HEK293 (cell line): Measurements from ENCODE around the gene HOXA4.

Experiments used
- ATF2 ChIP-seq: fragments of 450-650 bp; formaldehyde crosslinking; IDR thresholded peaks from 2 replicates; pipeline ENCODE4 v1.5.1; 2016; ENCODE audit warnings: missing biosample characterization, missing genetic modification characterization, low read depth
- GFI1B ChIP-seq: fragments of 450-650 bp; formaldehyde crosslinking; IDR thresholded peaks from 2 replicates; pipeline ENCODE4 v1.5.1; 2016; ENCODE audit warnings: missing biosample characterization, missing genetic modification characterization
- ZIC2 ChIP-seq: fragments of 450-650 bp; formaldehyde crosslinking; IDR thresholded peaks from 2 replicates; pipeline ENCODE4 v1.5.1; 2016; ENCODE audit warnings: missing biosample characterization, missing genetic modification characterization
- ZNF184 ChIP-seq: fragments of 450-650 bp; IDR thresholded peaks from 2 replicates; pipeline ENCODE4 v1.5.1; 2018; ENCODE audit warnings: missing biosample characterization, mild to moderate bottlenecking, missing genetic modification characterization
- ZNF280C ChIP-seq: fragments of 450-650 bp; formaldehyde crosslinking; IDR thresholded peaks from 2 replicates; pipeline ENCODE4 v1.5.1; 2016; ENCODE audit warnings: missing biosample characterization, missing genetic modification characterization
- ZNF350 ChIP-seq: fragments of 450-650 bp; formaldehyde crosslinking; IDR thresholded peaks from 2 replicates; pipeline ENCODE4 v1.5.0; 2017; ENCODE audit warnings: missing biosample characterization, mild to moderate bottlenecking, missing genetic modification characterization
- ZNF362 ChIP-seq: fragments of 450-650 bp; formaldehyde crosslinking; IDR thresholded peaks from 2 replicates; pipeline ENCODE4 v1.5.1; 2016; ENCODE audit warnings: missing biosample characterization, missing genetic modification characterization
- ZNF366 ChIP-seq: fragments of 450-650 bp; formaldehyde crosslinking; conservative IDR thresholded peaks from 2 replicates; pipeline ENCODE4 v1.5.1; 2016; ENCODE audit warnings: missing biosample characterization, missing genetic modification characterization
- ZNF37A ChIP-seq: fragments of 450-650 bp; IDR thresholded peaks from 2 replicates; pipeline ENCODE4 v1.5.1; 2018; ENCODE audit warnings: missing biosample characterization, missing genetic modification characterization
- ZNF426 ChIP-seq: fragments of 450-650 bp; formaldehyde crosslinking; IDR thresholded peaks from 2 replicates; pipeline ENCODE4 v1.5.1; 2017; ENCODE audit warnings: missing biosample characterization, missing genetic modification characterization, mild to moderate bottlenecking, inconsistent platforms, moderate library complexity
- ZNF473 ChIP-seq: fragments of 450-650 bp; formaldehyde crosslinking; IDR thresholded peaks from 2 replicates; pipeline ENCODE4 v1.5.1; 2017; ENCODE audit warnings: missing biosample characterization, missing genetic modification characterization
- ZNF488 ChIP-seq: fragments of 450-650 bp; formaldehyde crosslinking; IDR thresholded peaks from 2 replicates; pipeline ENCODE4 v1.5.1; 2016; ENCODE audit warnings: missing biosample characterization, missing genetic modification characterization
- ZNF558 ChIP-seq: fragments of 450-650 bp; formaldehyde crosslinking; IDR thresholded peaks from 2 replicates; pipeline ENCODE4 v1.5.1; 2016; ENCODE audit warnings: missing biosample characterization, missing genetic modification characterization
- ZNF677 ChIP-seq: fragments of 450-650 bp; IDR thresholded peaks from 2 replicates; pipeline ENCODE4 v1.5.0; 2018; ENCODE audit warnings: missing biosample characterization, mild to moderate bottlenecking, missing genetic modification characterization, moderate library complexity
- ZNF792 ChIP-seq: fragments of 450-650 bp; formaldehyde crosslinking; IDR thresholded peaks from 2 replicates; pipeline ENCODE4 v1.5.1; 2016; ENCODE audit warnings: missing biosample characterization, missing genetic modification characterization
- ZSCAN18 ChIP-seq: fragments of 450-650 bp; formaldehyde crosslinking; IDR thresholded peaks from 2 replicates; pipeline ENCODE4 v1.5.1; 2016; ENCODE audit warnings: missing biosample characterization, missing genetic modification characterization
- TF ChIP-seq, protein P1 (sequence below): fragments of 450-650 bp; formaldehyde crosslinking; IDR thresholded peaks from 2 replicates; pipeline ENCODE4 v1.5.1; 2016; ENCODE audit warnings: missing biosample characterization, missing genetic modification characterization, borderline replicate concordance
- TF ChIP-seq, protein P2 (sequence below): fragments of 450-650 bp; formaldehyde crosslinking; IDR thresholded peaks from 2 replicates; pipeline ENCODE4 v1.5.1; 2016; ENCODE audit warnings: missing biosample characterization, missing genetic modification characterization, borderline replicate concordance

Gene HOXA4

GRCh38 chr7:27165089-27165995, 34.8 kb upstream of the HOXA4 start, which contains the start of gene HOXA9 (continued):
- TF ChIP-seq, protein P1, sequence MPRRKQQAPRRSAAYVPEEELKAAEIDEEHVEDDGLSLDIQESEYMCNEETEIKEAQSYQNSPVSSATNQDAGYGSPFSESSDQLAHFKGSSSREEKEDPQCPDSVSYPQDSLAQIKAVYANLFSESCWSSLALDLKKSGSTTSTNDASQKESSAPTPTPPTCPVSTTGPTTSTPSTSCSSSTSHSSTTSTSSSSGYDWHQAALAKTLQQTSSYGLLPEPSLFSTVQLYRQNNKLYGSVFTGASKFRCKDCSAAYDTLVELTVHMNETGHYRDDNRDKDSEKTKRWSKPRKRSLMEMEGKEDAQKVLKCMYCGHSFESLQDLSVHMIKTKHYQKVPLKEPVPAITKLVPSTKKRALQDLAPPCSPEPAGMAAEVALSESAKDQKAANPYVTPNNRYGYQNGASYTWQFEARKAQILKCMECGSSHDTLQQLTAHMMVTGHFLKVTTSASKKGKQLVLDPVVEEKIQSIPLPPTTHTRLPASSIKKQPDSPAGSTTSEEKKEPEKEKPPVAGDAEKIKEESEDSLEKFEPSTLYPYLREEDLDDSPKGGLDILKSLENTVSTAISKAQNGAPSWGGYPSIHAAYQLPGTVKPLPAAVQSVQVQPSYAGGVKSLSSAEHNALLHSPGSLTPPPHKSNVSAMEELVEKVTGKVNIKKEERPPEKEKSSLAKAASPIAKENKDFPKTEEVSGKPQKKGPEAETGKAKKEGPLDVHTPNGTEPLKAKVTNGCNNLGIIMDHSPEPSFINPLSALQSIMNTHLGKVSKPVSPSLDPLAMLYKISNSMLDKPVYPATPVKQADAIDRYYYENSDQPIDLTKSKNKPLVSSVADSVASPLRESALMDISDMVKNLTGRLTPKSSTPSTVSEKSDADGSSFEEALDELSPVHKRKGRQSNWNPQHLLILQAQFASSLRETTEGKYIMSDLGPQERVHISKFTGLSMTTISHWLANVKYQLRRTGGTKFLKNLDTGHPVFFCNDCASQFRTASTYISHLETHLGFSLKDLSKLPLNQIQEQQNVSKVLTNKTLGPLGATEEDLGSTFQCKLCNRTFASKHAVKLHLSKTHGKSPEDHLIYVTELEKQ = peak; percentile 95
- TF ChIP-seq ZNF488 (tag by site-specific recombination) = peak; percentile 100
- no peak for TF ChIP-seq ZNF37A
- no peak for TF ChIP-seq ZNF677 (tag by site-specific recombination)
- peak; percentile 96 for TF ChIP-seq ZNF366 (tag by site-specific recombination)
- TF ChIP-seq ZNF558 (tag by site-specific recombination) = peak; percentile 59; the same call in 1 of the 2 replicates
- TF ChIP-seq ZNF473 (tag by site-specific recombination) = no peak
- TF ChIP-seq, protein P2, sequence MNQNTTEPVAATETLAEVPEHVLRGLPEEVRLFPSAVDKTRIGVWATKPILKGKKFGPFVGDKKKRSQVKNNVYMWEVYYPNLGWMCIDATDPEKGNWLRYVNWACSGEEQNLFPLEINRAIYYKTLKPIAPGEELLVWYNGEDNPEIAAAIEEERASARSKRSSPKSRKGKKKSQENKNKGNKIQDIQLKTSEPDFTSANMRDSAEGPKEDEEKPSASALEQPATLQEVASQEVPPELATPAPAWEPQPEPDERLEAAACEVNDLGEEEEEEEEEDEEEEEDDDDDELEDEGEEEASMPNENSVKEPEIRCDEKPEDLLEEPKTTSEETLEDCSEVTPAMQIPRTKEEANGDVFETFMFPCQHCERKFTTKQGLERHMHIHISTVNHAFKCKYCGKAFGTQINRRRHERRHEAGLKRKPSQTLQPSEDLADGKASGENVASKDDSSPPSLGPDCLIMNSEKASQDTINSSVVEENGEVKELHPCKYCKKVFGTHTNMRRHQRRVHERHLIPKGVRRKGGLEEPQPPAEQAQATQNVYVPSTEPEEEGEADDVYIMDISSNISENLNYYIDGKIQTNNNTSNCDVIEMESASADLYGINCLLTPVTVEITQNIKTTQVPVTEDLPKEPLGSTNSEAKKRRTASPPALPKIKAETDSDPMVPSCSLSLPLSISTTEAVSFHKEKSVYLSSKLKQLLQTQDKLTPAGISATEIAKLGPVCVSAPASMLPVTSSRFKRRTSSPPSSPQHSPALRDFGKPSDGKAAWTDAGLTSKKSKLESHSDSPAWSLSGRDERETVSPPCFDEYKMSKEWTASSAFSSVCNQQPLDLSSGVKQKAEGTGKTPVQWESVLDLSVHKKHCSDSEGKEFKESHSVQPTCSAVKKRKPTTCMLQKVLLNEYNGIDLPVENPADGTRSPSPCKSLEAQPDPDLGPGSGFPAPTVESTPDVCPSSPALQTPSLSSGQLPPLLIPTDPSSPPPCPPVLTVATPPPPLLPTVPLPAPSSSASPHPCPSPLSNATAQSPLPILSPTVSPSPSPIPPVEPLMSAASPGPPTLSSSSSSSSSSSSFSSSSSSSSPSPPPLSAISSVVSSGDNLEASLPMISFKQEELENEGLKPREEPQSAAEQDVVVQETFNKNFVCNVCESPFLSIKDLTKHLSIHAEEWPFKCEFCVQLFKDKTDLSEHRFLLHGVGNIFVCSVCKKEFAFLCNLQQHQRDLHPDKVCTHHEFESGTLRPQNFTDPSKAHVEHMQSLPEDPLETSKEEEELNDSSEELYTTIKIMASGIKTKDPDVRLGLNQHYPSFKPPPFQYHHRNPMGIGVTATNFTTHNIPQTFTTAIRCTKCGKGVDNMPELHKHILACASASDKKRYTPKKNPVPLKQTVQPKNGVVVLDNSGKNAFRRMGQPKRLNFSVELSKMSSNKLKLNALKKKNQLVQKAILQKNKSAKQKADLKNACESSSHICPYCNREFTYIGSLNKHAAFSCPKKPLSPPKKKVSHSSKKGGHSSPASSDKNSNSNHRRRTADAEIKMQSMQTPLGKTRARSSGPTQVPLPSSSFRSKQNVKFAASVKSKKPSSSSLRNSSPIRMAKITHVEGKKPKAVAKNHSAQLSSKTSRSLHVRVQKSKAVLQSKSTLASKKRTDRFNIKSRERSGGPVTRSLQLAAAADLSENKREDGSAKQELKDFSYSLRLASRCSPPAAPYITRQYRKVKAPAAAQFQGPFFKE = no peak
- TF ChIP-seq ZIC2 (tag by site-specific recombination) = peak; percentile 71
- peak; percentile 75 for TF ChIP-seq ZNF362
- no peak for TF ChIP-seq ZNF280C
- no peak; the same call in 1 of the 2 replicates for TF ChIP-seq ZSCAN18
- no peak for TF ChIP-seq ZNF792 (tag by site-specific recombination)
- peak; percentile 79 for TF ChIP-seq ATF2
- peak; percentile 97 for TF ChIP-seq GFI1B (tag by site-specific recombination)
- TF ChIP-seq ZNF350 (tag by site-specific recombination) = no peak
- 0 out of 2 replicates have a peak, but pooled peaks have one; percentile 59 for TF ChIP-seq ZNF184 (tag by site-specific recombination)
- TF ChIP-seq ZNF426 = peak; percentile 9; the same call in 1 of the 2 replicates
